Measurements from ENCODE around the gene HID1. TPM values are rescaled to one million over a fixed set of nuclear protein-coding genes. Genes with fewer than 3 reads are reported as not detected.

The HID1 gene
- total and polyA plus RNA-seq, 2 experiments from 2014 or later = 8.7 to 10.9 TPM

DNA sequence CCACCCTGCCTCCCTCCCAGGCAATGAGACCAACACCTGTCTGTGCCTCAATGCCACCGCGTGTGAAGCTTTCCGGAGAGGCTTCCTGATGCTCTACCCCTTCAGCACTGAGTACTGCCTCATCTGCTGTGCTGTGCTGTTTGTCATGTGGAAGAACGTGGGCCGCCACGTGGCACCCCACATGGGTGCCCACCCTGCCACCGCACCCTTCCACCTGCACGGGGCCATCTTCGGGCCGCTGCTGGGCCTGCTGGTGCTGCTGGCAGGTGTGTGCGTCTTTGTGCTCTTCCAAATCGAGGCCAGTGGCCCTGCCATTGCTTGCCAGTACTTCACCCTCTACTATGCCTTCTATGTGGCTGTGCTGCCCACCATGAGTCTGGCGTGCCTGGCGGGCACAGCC is 25.9 kb downstream of the HID1 start:
- Histone ChIP-seq H4K20me1 (replicated peaks; ENCODE audit: insufficient read depth) (no peaks in the 10 kb centered on the region), H3K27me3 (ENCODE audit: insufficient read depth) (no peaks in the 10 kb centered on the region), H3K79me2 (replicated peaks; ENCODE audit: insufficient read depth) (no peaks in the 10 kb centered on the region), H3K4me3 (no peak overlapping the region), H3K4me2 (no peak overlapping the region), H3K9me2 (ENCODE audit: insufficient read depth) (no peaks in the 10 kb centered on the region), H3K36me3 (ENCODE audit: insufficient read depth) (no peaks in the 10 kb centered on the region), H2AFZ (no peak overlapping the region), H3F3A (replicated peaks; ENCODE audit: low read depth) (no peaks in the 10 kb centered on the region), H3K27ac (ENCODE audit: low read depth) (no peak overlapping the region), H3K4me1 (ENCODE audit: insufficient read depth) (0 out of 2 replicates have a peak, but pooled peaks cover 4% of the 10 kb centered on the region)
- Mint-ChIP-seq H3K27me3 (ENCODE audit: insufficient read depth, low read depth, poor library complexity) (peaks cover 14% of the 10 kb centered on the region), H3K4me1 (peaks cover 13% of the 10 kb centered on the region), H3K4me3 (no peak overlapping the region), H3K36me3 (ENCODE audit: low read depth) (no peaks in the 10 kb centered on the region), H3K27ac (no peak overlapping the region), H3K9me3 (no peaks in the 10 kb centered on the region)
- no peak for ATAC-seq
- no peak for DNase-seq (ENCODE audit: low spot score)
- TF ChIP-seq ZNF331 (CRISPR knock-in tag; IDR thresholded peaks at IDR 0.05; ENCODE audit: low read depth) (no peak), NANOG (IDR thresholded peaks at IDR 0.05; ENCODE audit: borderline replicate concordance) (no peak), ZNF114 (CRISPR knock-in tag; IDR thresholded peaks at IDR 0.05) (no peak), STAT1 (IDR thresholded peaks at IDR 0.05; ENCODE audit: unreplicated experiment) (no peak), POLR2AphosphoS5 (IDR thresholded peaks at IDR 0.05; ENCODE audit: low read depth) (no peak), EZH2phosphoT487 (IDR thresholded peaks at IDR 0.05; ENCODE audit: unreplicated experiment) (no peak), JUNB (IDR thresholded peaks at IDR 0.05; ENCODE audit: unreplicated experiment) (no peak), EZH2 (IDR thresholded peaks at IDR 0.05; ENCODE audit: low read depth, unreplicated experiment) (no peak), CREB1 (CRISPR knock-in tag; IDR thresholded peaks at IDR 0.05; ENCODE audit: low read depth) (no peak)
- TF ChIP-seq, protein P1, sequence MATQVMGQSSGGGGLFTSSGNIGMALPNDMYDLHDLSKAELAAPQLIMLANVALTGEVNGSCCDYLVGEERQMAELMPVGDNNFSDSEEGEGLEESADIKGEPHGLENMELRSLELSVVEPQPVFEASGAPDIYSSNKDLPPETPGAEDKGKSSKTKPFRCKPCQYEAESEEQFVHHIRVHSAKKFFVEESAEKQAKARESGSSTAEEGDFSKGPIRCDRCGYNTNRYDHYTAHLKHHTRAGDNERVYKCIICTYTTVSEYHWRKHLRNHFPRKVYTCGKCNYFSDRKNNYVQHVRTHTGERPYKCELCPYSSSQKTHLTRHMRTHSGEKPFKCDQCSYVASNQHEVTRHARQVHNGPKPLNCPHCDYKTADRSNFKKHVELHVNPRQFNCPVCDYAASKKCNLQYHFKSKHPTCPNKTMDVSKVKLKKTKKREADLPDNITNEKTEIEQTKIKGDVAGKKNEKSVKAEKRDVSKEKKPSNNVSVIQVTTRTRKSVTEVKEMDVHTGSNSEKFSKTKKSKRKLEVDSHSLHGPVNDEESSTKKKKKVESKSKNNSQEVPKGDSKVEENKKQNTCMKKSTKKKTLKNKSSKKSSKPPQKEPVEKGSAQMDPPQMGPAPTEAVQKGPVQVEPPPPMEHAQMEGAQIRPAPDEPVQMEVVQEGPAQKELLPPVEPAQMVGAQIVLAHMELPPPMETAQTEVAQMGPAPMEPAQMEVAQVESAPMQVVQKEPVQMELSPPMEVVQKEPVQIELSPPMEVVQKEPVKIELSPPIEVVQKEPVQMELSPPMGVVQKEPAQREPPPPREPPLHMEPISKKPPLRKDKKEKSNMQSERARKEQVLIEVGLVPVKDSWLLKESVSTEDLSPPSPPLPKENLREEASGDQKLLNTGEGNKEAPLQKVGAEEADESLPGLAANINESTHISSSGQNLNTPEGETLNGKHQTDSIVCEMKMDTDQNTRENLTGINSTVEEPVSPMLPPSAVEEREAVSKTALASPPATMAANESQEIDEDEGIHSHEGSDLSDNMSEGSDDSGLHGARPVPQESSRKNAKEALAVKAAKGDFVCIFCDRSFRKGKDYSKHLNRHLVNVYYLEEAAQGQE (IDR thresholded peaks at IDR 0.05; ENCODE audit: unreplicated experiment) = no peak
- TF ChIP-seq, protein P2, sequence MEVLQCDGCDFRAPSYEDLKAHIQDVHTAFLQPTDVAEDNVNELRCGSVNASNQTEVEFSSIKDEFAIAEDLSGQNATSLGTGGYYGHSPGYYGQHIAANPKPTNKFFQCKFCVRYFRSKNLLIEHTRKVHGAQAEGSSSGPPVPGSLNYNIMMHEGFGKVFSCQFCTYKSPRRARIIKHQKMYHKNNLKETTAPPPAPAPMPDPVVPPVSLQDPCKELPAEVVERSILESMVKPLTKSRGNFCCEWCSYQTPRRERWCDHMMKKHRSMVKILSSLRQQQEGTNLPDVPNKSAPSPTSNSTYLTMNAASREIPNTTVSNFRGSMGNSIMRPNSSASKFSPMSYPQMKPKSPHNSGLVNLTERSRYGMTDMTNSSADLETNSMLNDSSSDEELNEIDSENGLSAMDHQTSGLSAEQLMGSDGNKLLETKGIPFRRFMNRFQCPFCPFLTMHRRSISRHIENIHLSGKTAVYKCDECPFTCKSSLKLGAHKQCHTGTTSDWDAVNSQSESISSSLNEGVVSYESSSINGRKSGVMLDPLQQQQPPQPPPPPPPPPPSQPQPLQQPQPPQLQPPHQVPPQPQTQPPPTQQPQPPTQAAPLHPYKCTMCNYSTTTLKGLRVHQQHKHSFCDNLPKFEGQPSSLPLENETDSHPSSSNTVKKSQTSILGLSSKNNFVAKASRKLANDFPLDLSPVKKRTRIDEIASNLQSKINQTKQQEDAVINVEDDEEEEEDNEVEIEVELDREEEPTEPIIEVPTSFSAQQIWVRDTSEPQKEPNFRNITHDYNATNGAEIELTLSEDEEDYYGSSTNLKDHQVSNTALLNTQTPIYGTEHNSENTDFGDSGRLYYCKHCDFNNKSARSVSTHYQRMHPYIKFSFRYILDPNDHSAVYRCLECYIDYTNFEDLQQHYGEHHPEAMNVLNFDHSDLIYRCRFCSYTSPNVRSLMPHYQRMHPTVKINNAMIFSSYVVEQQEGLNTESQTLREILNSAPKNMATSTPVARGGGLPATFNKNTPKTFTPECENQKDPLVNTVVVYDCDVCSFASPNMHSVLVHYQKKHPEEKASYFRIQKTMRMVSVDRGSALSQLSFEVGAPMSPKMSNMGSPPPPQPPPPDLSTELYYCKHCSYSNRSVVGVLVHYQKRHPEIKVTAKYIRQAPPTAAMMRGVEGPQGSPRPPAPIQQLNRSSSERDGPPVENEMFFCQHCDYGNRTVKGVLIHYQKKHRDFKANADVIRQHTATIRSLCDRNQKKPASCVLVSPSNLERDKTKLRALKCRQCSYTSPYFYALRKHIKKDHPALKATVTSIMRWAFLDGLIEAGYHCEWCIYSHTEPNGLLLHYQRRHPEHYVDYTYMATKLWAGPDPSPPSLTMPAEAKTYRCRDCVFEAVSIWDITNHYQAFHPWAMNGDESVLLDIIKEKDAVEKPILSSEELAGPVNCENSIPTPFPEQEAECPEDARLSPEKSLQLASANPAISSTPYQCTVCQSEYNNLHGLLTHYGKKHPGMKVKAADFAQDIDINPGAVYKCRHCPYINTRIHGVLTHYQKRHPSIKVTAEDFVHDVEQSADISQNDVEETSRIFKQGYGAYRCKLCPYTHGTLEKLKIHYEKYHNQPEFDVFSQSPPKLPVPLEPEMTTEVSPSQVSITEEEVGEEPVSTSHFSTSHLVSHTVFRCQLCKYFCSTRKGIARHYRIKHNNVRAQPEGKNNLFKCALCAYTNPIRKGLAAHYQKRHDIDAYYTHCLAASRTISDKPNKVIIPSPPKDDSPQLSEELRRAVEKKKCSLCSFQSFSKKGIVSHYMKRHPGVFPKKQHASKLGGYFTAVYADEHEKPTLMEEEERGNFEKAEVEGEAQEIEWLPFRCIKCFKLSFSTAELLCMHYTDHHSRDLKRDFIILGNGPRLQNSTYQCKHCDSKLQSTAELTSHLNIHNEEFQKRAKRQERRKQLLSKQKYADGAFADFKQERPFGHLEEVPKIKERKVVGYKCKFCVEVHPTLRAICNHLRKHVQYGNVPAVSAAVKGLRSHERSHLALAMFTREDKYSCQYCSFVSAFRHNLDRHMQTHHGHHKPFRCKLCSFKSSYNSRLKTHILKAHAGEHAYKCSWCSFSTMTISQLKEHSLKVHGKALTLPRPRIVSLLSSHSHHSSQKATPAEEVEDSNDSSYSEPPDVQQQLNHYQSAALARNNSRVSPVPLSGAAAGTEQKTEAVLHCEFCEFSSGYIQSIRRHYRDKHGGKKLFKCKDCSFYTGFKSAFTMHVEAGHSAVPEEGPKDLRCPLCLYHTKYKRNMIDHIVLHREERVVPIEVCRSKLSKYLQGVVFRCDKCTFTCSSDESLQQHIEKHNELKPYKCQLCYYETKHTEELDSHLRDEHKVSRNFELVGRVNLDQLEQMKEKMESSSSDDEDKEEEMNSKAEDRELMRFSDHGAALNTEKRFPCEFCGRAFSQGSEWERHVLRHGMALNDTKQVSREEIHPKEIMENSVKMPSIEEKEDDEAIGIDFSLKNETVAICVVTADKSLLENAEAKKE (CRISPR knock-in tag; IDR thresholded peaks at IDR 0.05) = no peak
- TF ChIP-seq, protein P3, sequence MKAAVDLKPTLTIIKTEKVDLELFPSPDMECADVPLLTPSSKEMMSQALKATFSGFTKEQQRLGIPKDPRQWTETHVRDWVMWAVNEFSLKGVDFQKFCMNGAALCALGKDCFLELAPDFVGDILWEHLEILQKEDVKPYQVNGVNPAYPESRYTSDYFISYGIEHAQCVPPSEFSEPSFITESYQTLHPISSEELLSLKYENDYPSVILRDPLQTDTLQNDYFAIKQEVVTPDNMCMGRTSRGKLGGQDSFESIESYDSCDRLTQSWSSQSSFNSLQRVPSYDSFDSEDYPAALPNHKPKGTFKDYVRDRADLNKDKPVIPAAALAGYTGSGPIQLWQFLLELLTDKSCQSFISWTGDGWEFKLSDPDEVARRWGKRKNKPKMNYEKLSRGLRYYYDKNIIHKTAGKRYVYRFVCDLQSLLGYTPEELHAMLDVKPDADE (IDR thresholded peaks at IDR 0.05) = no peak
- TF ChIP-seq, protein P4, sequence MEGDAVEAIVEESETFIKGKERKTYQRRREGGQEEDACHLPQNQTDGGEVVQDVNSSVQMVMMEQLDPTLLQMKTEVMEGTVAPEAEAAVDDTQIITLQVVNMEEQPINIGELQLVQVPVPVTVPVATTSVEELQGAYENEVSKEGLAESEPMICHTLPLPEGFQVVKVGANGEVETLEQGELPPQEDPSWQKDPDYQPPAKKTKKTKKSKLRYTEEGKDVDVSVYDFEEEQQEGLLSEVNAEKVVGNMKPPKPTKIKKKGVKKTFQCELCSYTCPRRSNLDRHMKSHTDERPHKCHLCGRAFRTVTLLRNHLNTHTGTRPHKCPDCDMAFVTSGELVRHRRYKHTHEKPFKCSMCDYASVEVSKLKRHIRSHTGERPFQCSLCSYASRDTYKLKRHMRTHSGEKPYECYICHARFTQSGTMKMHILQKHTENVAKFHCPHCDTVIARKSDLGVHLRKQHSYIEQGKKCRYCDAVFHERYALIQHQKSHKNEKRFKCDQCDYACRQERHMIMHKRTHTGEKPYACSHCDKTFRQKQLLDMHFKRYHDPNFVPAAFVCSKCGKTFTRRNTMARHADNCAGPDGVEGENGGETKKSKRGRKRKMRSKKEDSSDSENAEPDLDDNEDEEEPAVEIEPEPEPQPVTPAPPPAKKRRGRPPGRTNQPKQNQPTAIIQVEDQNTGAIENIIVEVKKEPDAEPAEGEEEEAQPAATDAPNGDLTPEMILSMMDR (conservative IDR thresholded peaks at IDR 0.05; ENCODE audit: low read depth in 2 of 2) = no peak

Measured in GM23338 (cell line).